ENCODE measurements around the gene CLCN4. TPM values are rescaled to one million over a fixed set of nuclear protein-coding genes. Genes with fewer than 3 reads are reported as not detected.

Gene CLCN4
- total RNA-seq, 1 donor from 2014 or later, result 1.2 TPM

- TF ChIP-seq POLR2A (IDR thresholded peaks at IDR 0.05) (no peak), POLR2AphosphoS5 (IDR thresholded peaks at IDR 0.05; ENCODE audit: insufficient read depth in 1 of 2, low read depth in 1 of 2) (no peak), CTCF (IDR thresholded peaks at IDR 0.05) (no peak)
- Histone ChIP-seq H3K36me3 (no peaks in the 10 kb centered on the region), H3K27me3 (no peaks in the 10 kb centered on the region), H3K27ac (no peak overlapping the region), H3K4me1 (peaks cover 4% of the 10 kb centered on the region), H3K4me3 (no peak overlapping the region), H3K9me3 (no peaks in the 10 kb centered on the region)
- no peak for DNase-seq (ENCODE audit: extremely low spot score in 2 of 2)
- intact Hi-C loops (cut with DNase I), result no loop called here
These were observed 82.9 kb downstream of the CLCN4 start for GRCh38 chrX:10239611-10240064.

- DNase-seq (ENCODE audit: extremely low spot score in 2 of 2), result no peak
- Histone ChIP-seq H3K4me3 (no peak overlapping the region), H3K27ac (no peak overlapping the region), H3K9me3 (no peaks in the 10 kb centered on the region), H3K27me3 (no peaks in the 10 kb centered on the region), H3K4me1 (peaks cover 4% of the 10 kb centered on the region), H3K36me3 (no peaks in the 10 kb centered on the region)
- TF ChIP-seq CTCF (IDR thresholded peaks at IDR 0.05) (no peak), POLR2A (IDR thresholded peaks at IDR 0.05) (no peak), POLR2AphosphoS5 (IDR thresholded peaks at IDR 0.05; ENCODE audit: insufficient read depth in 1 of 2, low read depth in 1 of 2) (no peak)
- intact Hi-C loops (cut with DNase I), result no loop called here
These were observed 84.1 kb downstream of the CLCN4 start for GRCh38 chrX:10240918-10241317.

- TF ChIP-seq CTCF (IDR thresholded peaks at IDR 0.05) (no peak), POLR2A (IDR thresholded peaks at IDR 0.05) (no peak), POLR2AphosphoS5 (IDR thresholded peaks at IDR 0.05; ENCODE audit: insufficient read depth in 1 of 2, low read depth in 1 of 2) (no peak)
- no peak overlapping the region for H3K27ac ChIP-seq
- intact Hi-C loops (cut with DNase I), result no loop called here
- peaks cover 4% of the 10 kb centered on the region for H3K4me1 ChIP-seq
- H3K4me3 ChIP-seq, result no peak overlapping the region
- H3K36me3 ChIP-seq, result no peaks in the 10 kb centered on the region
- no peaks in the 10 kb centered on the region for H3K9me3 ChIP-seq
- no peaks in the 10 kb centered on the region for H3K27me3 ChIP-seq
- no peak for DNase-seq (ENCODE audit: extremely low spot score in 2 of 2)
These were observed 85.3 kb downstream of the CLCN4 start for GRCh38 chrX:10242026-10242425.

DNA sequence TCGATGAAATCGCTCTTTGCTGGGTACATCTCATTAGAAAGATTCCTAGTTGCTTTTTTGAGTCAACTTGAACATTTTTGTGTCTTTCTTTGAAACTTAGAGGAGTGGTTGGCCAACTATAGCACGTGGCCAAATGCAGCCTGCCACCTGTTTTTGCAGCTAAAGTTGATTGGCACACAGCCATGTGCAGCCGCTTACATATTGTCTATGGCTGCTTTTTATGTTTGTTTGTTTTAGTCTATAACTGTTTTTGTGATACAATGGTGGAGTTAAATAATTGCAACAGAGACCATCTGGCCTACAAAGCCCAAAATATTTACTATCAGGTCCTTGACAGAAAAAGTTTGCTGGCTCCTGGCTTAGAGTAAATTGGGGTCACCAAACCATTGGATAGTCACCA is 86.3 kb downstream of the CLCN4 start:
- Histone ChIP-seq H3K36me3 (no peaks in the 10 kb centered on the region), H3K4me1 (peaks cover 4% of the 10 kb centered on the region), H3K27ac (no peak overlapping the region), H3K9me3 (no peaks in the 10 kb centered on the region), H3K4me3 (no peak overlapping the region), H3K27me3 (no peaks in the 10 kb centered on the region)
- intact Hi-C loops (cut with DNase I), result no loop called here
- no peak for TF ChIP-seq POLR2A (IDR thresholded peaks at IDR 0.05)
- TF ChIP-seq POLR2AphosphoS5 (IDR thresholded peaks at IDR 0.05; ENCODE audit: insufficient read depth in 1 of 2, low read depth in 1 of 2), result no peak
- no peak for TF ChIP-seq CTCF (IDR thresholded peaks at IDR 0.05)
- no peak for DNase-seq (ENCODE audit: extremely low spot score in 2 of 2)

- intact Hi-C loops (cut with DNase I), result no loop called here
- DNase-seq (ENCODE audit: extremely low spot score in 2 of 2), result no peak
These were observed 88.3 kb downstream of the CLCN4 start for GRCh38 chrX:10244915-10245622.

More at GRCh38 chrX:10244915-10245622, 88.3 kb downstream of the CLCN4 start:
- Histone ChIP-seq H3K4me1 (peaks cover 4% of the 10 kb centered on the region), H3K9me3 (no peaks in the 10 kb centered on the region), H3K27ac (no peak overlapping the region), H3K27me3 (no peaks in the 10 kb centered on the region), H3K4me3 (no peak overlapping the region), H3K36me3 (no peaks in the 10 kb centered on the region)
- TF ChIP-seq POLR2A (IDR thresholded peaks at IDR 0.05) (no peak), POLR2AphosphoS5 (IDR thresholded peaks at IDR 0.05; ENCODE audit: insufficient read depth in 1 of 2, low read depth in 1 of 2) (no peak), CTCF (IDR thresholded peaks at IDR 0.05) (no peak)

Measured in vagina (tissue), 2 donors.